ENCODE data around the gene CD46. TPM values are rescaled to one million over a fixed set of nuclear protein-coding genes. Genes with fewer than 3 reads are reported as not detected.

CD46 gene
- total RNA-seq, 1 experiment from 2014 or later: 91.4 TPM

Small RNA genes within 50 kb of the gene (small RNA-seq; reads per million reads assigned to genes)
- gene RNA5SP534: not detected

Other genes with a start within 250 kb of the CD46 start
- not detected in 2 replicates for gene CR1L, start 106.9 kb upstream of the CD46 start, total RNA-seq (2014; rRNA removed; shearing (Covaris generic))
- gene CD34, start 159.1 kb downstream of the CD46 start, total RNA-seq (2014; rRNA removed; shearing (Covaris generic)): not detected in 2 replicates

All from HT-29 (cell line).